Activated CD4-positive, alpha-beta T cell treated with anti-CD3 and anti-CD28 coated beads, Interleukin-2, amount 10 ng/mL, durations not matched to agents 24 days and 14 days (primary cell): ENCODE measurements around the gene NFATC1. TPM values are rescaled to one million over a fixed set of nuclear protein-coding genes. Genes with fewer than 3 reads are reported as not detected.

Experiments used
- DNase-seq: peaks from one replicate; pipeline ENCODE4 v3.0.0; 2022
- H3K27ac Mint-ChIP-seq: one replicate; pipeline ENCODE4 v1.8.0; 2022; ENCODE audit warnings: mild to moderate bottlenecking, mixed read lengths
- H3K27me3 Mint-ChIP-seq: one replicate; pipeline ENCODE4 v1.8.0; 2022; ENCODE audit warnings: mixed read lengths
- H3K36me3 Mint-ChIP-seq: one replicate; pipeline ENCODE4 v1.8.0; 2022; ENCODE audit warnings: low read depth, mild to moderate bottlenecking, mixed read lengths
- H3K4me1 Mint-ChIP-seq: one replicate; pipeline ENCODE4 v1.8.0; 2021; ENCODE audit warnings: mixed read lengths
- H3K4me3 Mint-ChIP-seq: one replicate; pipeline ENCODE4 v1.8.0; 2022; ENCODE audit warnings: mild to moderate bottlenecking, moderate library complexity, mixed read lengths
- H3K9me3 Mint-ChIP-seq: one replicate; pipeline ENCODE4 v1.8.0; 2021; ENCODE audit warnings: mixed read lengths
- intact Hi-C: fragments of 100-400 bp; cut with micrococcal nuclease; formaldehyde crosslinking; loops from one replicate; pipeline ENCODE4 v1.15.1; 2023
- total RNA-seq: library from RNA; stranded (reverse); gene quantifications from 2 replicates; pipeline ENCODE4 v1.2.3, GENCODE V29; 2022

Gene NFATC1
- total RNA-seq, 1 donor from 2014 or later: 105 TPM

GRCh38 chr18:79511671-79512301, 116.1 kb downstream of the NFATC1 start:
- Mint-ChIP-seq H3K4me3 (no peak overlapping the region), H3K27ac (no peak overlapping the region), H3K36me3 (peaks cover 39% of the 10 kb centered on the region), H3K9me3 (no peaks in the 10 kb centered on the region), H3K4me1 (peaks cover 26% of the 10 kb centered on the region), H3K27me3 (no peaks in the 10 kb centered on the region)
- intact Hi-C loops: no loop called here
- no peak for DNase-seq

DNA sequence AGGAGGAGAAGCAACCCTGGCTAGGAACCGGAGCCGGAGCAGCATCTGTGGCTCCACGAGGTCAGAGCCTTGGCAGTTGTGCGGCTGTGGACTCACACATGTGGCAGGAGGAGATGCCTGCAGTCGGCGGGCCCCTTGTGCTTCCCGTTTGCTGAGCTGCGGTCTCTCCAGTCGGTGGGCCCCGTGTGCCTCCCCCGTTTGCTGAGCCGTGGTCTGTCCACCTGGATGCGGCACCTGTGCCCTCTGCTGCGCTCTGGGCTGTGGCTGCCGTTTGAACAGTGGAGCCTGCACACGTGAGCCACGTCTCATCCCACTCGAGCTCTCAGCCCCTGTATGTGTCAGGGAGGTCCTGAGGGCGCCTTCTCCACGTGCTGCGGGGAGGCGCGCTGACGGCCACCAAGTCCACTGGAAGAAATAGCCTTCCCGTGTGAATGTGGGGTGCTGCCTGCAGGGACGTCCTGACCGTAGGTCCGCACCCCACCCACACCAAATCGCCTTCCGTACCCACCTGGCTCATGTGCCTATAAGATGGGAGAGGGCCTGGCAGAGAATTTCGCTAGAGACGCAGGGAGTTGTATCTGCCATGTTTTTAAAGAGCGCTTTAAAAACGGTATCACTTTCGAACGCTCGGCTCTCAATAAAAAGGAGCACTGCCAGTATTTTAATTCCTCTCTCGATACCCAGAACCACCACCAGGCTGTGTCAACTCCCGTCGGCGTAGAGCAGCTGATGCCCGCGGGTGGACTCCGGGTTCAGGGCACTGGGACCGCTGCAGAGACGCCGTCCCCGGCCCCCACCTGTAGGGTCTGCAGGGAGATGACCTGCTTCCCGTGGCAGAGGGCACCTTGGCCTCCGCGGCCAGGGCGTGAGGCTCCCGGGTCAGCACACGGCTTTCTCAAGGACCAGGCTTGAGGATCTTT, 117.0 kb downstream of the NFATC1 start:
- H3K27me3 Mint-ChIP-seq: no peaks in the 10 kb centered on the region
- H3K9me3 Mint-ChIP-seq: no peaks in the 10 kb centered on the region
- intact Hi-C loops: no loop called here
- H3K4me3 Mint-ChIP-seq: no peak overlapping the region
- no peak overlapping the region for H3K27ac Mint-ChIP-seq
- peaks cover 41% of the 10 kb centered on the region for H3K36me3 Mint-ChIP-seq
- peaks cover 26% of the 10 kb centered on the region for H3K4me1 Mint-ChIP-seq
- no peak for DNase-seq

DNA sequence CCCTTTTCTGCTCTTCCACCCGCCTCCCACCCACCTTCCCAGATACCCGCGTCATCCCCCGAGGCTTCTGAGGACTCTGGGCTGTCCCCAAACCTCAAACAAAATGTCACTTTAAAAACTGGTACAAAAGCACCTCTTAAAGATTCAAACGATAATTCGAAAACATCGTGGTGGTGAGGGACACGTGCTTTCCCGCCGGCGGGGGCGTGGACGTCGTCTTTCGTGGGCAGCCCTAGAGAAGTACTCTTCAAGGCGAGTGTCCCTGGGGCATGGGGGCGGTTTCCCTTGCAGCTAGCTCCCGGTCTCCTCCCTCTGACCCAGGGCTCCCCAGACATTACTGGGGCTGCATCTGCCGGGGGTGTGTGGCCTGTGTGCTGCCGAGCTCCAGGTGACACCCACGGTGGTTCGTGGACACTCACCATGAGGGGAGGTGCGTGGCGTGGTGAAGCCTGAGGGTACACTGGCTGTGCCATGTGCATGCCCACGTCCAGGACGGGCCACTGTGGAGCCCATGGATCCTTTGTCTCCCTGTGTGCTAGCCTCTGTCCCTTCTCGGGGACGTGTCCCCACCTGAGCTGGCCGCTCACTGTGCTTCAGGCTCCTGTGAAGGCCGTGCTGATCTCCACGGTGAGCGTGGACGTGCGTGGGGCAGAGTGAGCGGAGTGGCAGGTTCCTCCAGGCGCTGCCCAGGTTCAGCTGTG, 117.8 kb downstream of the NFATC1 start:
- Mint-ChIP-seq H3K9me3 (no peaks in the 10 kb centered on the region), H3K4me3 (no peak overlapping the region), H3K27me3 (no peaks in the 10 kb centered on the region), H3K4me1 (peaks cover 28% of the 10 kb centered on the region), H3K36me3 (peaks cover 35% of the 10 kb centered on the region), H3K27ac (no peak overlapping the region)
- DNase-seq: no peak
- intact Hi-C loops: no loop called here

- intact Hi-C loops: no loop called here
- peaks cover 33% of the 10 kb centered on the region for H3K36me3 Mint-ChIP-seq
- H3K4me3 Mint-ChIP-seq: no peak overlapping the region
- peak overlapping the region; percentile 79 for H3K27ac Mint-ChIP-seq
- H3K4me1 Mint-ChIP-seq: peaks cover 34% of the 10 kb centered on the region
- no peaks in the 10 kb centered on the region for H3K27me3 Mint-ChIP-seq
- no peaks in the 10 kb centered on the region for H3K9me3 Mint-ChIP-seq
- no peak for DNase-seq
These were observed 119.6 kb downstream of the NFATC1 start for GRCh38 chr18:79515331-79515730.

DNA sequence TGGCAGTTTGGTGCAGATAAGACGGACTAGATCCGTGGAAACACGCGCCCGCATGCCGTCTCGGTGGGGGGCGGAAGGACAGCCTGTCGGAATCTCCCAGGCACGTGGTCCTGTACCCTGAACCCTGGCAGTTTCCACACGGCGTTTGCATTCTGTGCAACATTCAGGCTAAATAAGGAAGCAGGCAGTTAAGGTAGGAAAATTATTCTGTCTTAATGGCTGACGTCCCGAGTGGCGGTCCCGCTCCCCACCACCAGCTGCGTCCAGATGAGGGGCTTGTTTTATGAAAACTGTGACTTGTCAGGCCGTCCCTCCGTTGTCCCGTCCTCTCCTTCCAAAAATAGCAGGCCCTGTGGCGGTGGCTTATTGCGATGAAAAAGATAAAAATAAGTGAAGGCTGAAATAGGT, 120.2 kb downstream of the NFATC1 start:
- Mint-ChIP-seq H3K27me3 (no peaks in the 10 kb centered on the region), H3K36me3 (peaks cover 32% of the 10 kb centered on the region), H3K4me1 (peaks cover 40% of the 10 kb centered on the region), H3K9me3 (no peaks in the 10 kb centered on the region), H3K27ac (peak overlapping the region; percentile 97), H3K4me3 (peak overlapping the region; percentile 83)
- intact Hi-C loops: no loop called here
- DNase-seq: no peak

- Mint-ChIP-seq H3K9me3 (no peaks in the 10 kb centered on the region), H3K4me1 (peaks cover 44% of the 10 kb centered on the region), H3K4me3 (peak overlapping the region; percentile 83), H3K36me3 (peaks cover 32% of the 10 kb centered on the region), H3K27ac (peak overlapping the region; percentile 97), H3K27me3 (no peaks in the 10 kb centered on the region)
- intact Hi-C loops: no loop called here
- DNase-seq: no peak
These were observed 120.8 kb downstream of the NFATC1 start for GRCh38 chr18:79516441-79516931.

GRCh38 chr18:79517341-79517740, 121.6 kb downstream of the NFATC1 start:
- Mint-ChIP-seq H3K9me3 (no peaks in the 10 kb centered on the region), H3K4me3 (peak overlapping the region; percentile 83), H3K4me1 (peaks cover 53% of the 10 kb centered on the region), H3K36me3 (peaks cover 30% of the 10 kb centered on the region), H3K27me3 (no peaks in the 10 kb centered on the region), H3K27ac (peak overlapping the region; percentile 97)
- intact Hi-C loops: loop anchor here (1.0 kb wide), 1 partner anchor 10 kb away; no protein-coding TSS in a partner anchor
- DNase-seq: peak; percentile 83

DNA sequence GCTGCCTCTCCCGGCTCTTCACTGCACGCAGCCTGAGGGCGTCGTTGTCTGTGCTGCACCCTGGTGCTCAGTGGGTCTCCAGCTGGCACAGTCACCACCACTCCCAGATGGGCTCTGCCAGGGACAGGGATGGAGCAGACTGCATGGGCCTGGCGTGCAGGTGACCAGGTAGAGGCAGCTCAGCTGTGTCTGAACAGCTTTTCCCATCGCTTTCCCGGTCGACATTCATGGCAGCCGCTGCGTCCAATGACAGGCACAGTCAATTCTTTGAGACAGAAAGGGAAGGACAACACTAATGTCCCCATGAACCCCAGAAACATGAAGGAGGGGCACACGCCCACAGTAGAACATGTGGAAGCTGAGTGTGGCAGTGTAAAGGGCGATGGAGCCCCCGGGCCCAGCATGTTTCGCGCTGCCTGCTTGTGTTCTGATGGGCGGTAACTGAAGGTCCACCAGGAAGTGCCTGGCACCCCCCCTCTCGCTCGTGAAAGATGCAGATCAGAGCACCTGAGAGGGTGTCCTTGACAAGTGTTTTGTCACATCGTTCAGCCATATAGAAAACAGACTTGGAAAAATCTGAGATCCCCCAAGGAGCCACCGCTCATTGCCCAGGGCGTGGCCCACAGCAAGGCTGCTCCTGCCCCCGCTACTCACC, 122.4 kb downstream of the NFATC1 start:
- Mint-ChIP-seq H3K4me1 (peaks cover 59% of the 10 kb centered on the region), H3K9me3 (no peaks in the 10 kb centered on the region), H3K36me3 (peaks cover 24% of the 10 kb centered on the region), H3K4me3 (peak overlapping the region; percentile 83), H3K27ac (peak overlapping the region; percentile 97), H3K27me3 (no peaks in the 10 kb centered on the region)
- no peak for DNase-seq
- intact Hi-C loops: no loop called here

- H3K36me3 Mint-ChIP-seq: peaks cover 20% of the 10 kb centered on the region
- H3K9me3 Mint-ChIP-seq: no peaks in the 10 kb centered on the region
- H3K4me3 Mint-ChIP-seq: no peak overlapping the region
- H3K4me1 Mint-ChIP-seq: peaks cover 65% of the 10 kb centered on the region
- H3K27me3 Mint-ChIP-seq: no peaks in the 10 kb centered on the region
- no peak for DNase-seq
- intact Hi-C loops: no loop called here
- H3K27ac Mint-ChIP-seq: peak overlapping the region; percentile 66
These were observed 123.0 kb downstream of the NFATC1 start for GRCh38 chr18:79518683-79519128.

DNA sequence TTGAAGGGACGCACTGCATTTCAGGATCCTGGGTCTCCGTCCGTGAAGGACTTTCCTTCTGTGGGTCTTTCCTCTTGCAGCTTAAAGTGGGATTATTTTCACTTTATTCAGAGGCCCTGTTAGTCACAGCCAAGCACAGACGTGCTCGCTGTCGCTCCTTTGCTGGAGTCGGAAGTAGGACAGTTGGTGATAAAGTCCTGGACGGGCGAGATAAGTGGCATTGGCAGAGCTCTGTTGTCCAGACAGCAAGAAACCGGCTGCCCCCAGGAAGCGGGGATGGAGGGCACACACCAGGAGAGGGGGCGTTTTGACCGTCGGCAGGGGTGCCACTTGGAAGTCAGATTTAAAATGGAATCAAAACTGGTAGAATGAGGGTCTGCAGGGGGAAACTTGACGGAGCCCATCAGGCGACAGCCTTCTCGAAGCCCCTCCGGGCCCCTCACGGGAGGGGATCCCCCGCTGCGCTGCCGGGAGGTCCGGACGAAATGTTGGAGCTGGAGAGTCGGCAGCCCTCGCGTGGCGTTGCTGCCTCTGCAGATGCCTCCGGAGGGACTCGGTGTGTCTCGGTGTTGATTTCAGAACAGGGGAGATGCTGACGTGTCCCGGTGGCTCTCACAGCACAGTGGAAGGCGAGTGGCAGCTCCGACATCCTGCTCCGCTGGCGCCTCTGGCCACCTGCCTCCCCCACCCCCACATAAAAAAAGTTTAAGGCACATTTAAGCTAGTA, 124.2 kb downstream of the NFATC1 start:
- H3K27me3 Mint-ChIP-seq: no peaks in the 10 kb centered on the region
- H3K36me3 Mint-ChIP-seq: peaks cover 20% of the 10 kb centered on the region
- intact Hi-C loops: loop anchor here (5.0 kb wide), 2 partner anchors 73 to 453 kb away; partner anchors contain the start of gene ATP9B
- peaks cover 73% of the 10 kb centered on the region for H3K4me1 Mint-ChIP-seq
- H3K9me3 Mint-ChIP-seq: no peaks in the 10 kb centered on the region
- H3K4me3 Mint-ChIP-seq: peak overlapping the region; percentile 76
- H3K27ac Mint-ChIP-seq: peak overlapping the region; percentile 92
- peak; percentile 78 for DNase-seq

GRCh38 chr18:79520478-79521390, 125.0 kb downstream of the NFATC1 start:
- peak overlapping the region; percentile 92 for H3K27ac Mint-ChIP-seq
- peaks cover 22% of the 10 kb centered on the region for H3K36me3 Mint-ChIP-seq
- intact Hi-C loops: loop anchor here (5.0 kb wide), 2 partner anchors 73 to 453 kb away; partner anchors contain the start of gene ATP9B
- peaks cover 76% of the 10 kb centered on the region for H3K4me1 Mint-ChIP-seq
- H3K9me3 Mint-ChIP-seq: no peaks in the 10 kb centered on the region
- peak overlapping the region; percentile 76 for H3K4me3 Mint-ChIP-seq
- no peaks in the 10 kb centered on the region for H3K27me3 Mint-ChIP-seq
- DNase-seq: no peak
